HPDE6-E6E7 (cell line): ENCODE measurements around the gene MALT1.
A peak's percentile ranks its signal among the peaks of the same experiment; 100 is the strongest.
"Not testable (repeated sequence)": the region's sequence is repeated elsewhere in the genome, so short reads cannot be mapped to it uniquely, and the experiment has no call there.

Experiments
- DNase-seq: peaks from one replicate; pipeline ENCODE4 v3.0.0; 2011; ENCODE audit warnings: missing footprints; ENCODE audit errors: extremely low spot score

MALT1 gene

GRCh38 chr18:58653144-58653722 lies 18.0 kb upstream of the MALT1 start:
- not testable (repeated sequence) for DNase-seq

GRCh38 chr18:58653814-58654509 lies 17.3 kb upstream of the MALT1 start:
- DNase-seq = no peak

- no peak for DNase-seq
These were observed 16.2 kb upstream of the MALT1 start for GRCh38 chr18:58654896-58655614.

- DNase-seq = no peak
These were observed 14.2 kb upstream of the MALT1 start for GRCh38 chr18:58657081-58657480.

GRCh38 chr18:58657494-58657893 lies 13.8 kb upstream of the MALT1 start:
- DNase-seq = no peak

GRCh38 chr18:58659691-58660090 lies 11.6 kb upstream of the MALT1 start:
- DNase-seq = no peak

GRCh38 chr18:58660915-58661314 lies 10.3 kb upstream of the MALT1 start:
- DNase-seq = no peak

GRCh38 chr18:58661423-58661822 lies 9.8 kb upstream of the MALT1 start:
- no peak for DNase-seq

GRCh38 chr18:58662118-58662517 lies 9.1 kb upstream of the MALT1 start:
- no peak for DNase-seq

- no peak for DNase-seq
These were observed 5.1 kb upstream of the MALT1 start for GRCh38 chr18:58666176-58666575.

GRCh38 chr18:58668211-58668610 lies 3.1 kb upstream of the MALT1 start:
- no peak for DNase-seq

GRCh38 chr18:58668897-58669296 lies 2.4 kb upstream of the MALT1 start:
- no peak for DNase-seq

GRCh38 chr18:58669731-58670378 lies 1.4 kb upstream of the MALT1 start:
- peak; percentile 71 for DNase-seq

GRCh38 chr18:58670404-58671110 lies 708 bp upstream of the MALT1 start:
- DNase-seq = no peak

- DNase-seq = no peak
These were observed 633 bp downstream of the MALT1 start for GRCh38 chr18:58671632-58672564.

- DNase-seq = no peak
These were observed 2.9 kb downstream of the MALT1 start for GRCh38 chr18:58674159-58674558.

GRCh38 chr18:58674863-58675472 lies 3.7 kb downstream of the MALT1 start:
- DNase-seq = no peak

GRCh38 chr18:58676270-58676669 lies 5.0 kb downstream of the MALT1 start:
- no peak for DNase-seq

GRCh38 chr18:58682429-58683069 lies 11.3 kb downstream of the MALT1 start:
- no peak for DNase-seq

- DNase-seq = no peak
These were observed 16.6 kb downstream of the MALT1 start for GRCh38 chr18:58687871-58688308.
